ENCODE results near the gene KIF3A.

KIF3A gene

GRCh38 chr5:132687995-132688394, 49.4 kb downstream of the KIF3A start:
- Histone ChIP-seq H4K8ac (ENCODE audit: low read depth, low read length) (no peak overlapping the region), H2BK12ac (ENCODE audit: low read length) (no peak overlapping the region), H3K9ac (ENCODE audit: low read depth, low read length, poor library complexity) (no peak overlapping the region), H3K4me2 (ENCODE audit: insufficient read depth, low read length, poor library complexity, severe bottlenecking) (no peak overlapping the region), H3K4me1 (ENCODE audit: control insufficient read depth in 2 of 2, insufficient read depth in 1 of 2, low read depth in 1 of 2, low read length in 2 of 2) (no peaks in the 10 kb centered on the region), H3K18ac (ENCODE audit: low read length) (no peak overlapping the region), H2BK120ac (ENCODE audit: low read depth, low read length) (no peak overlapping the region), H2BK15ac (ENCODE audit: low read length) (no peak overlapping the region), H3K23ac (ENCODE audit: low read depth, low read length, poor library complexity) (no peak overlapping the region), H3K4me3 (ENCODE audit: low read length in 2 of 2) (no peak overlapping the region), H2AFZ (ENCODE audit: low read length) (no peak overlapping the region), H4K91ac (ENCODE audit: low read depth, low read length, poor library complexity) (no peak overlapping the region), H3K36me3 (replicated peaks in 1 of 2; ENCODE audit: control insufficient read depth in 2 of 2, insufficient read depth in 2 of 2, low read length in 2 of 2) (no peaks in the 10 kb centered on the region), H3K9me3 (replicated peaks in 1 of 2; ENCODE audit: control insufficient read depth in 2 of 2, insufficient read depth in 1 of 2, low read depth in 1 of 2, low read length in 2 of 2) (no peaks in the 10 kb centered on the region), H3K27me3 (ENCODE audit: control insufficient read depth in 3 of 3, insufficient read depth in 3 of 3, low read depth in 1 of 3, low read length in 3 of 3) (no peaks in the 10 kb centered on the region), H2BK5ac (ENCODE audit: low read length) (no peak overlapping the region), H3K14ac (ENCODE audit: low read length) (no peak overlapping the region), H3K4ac (ENCODE audit: low read length) (no peak overlapping the region), H2AK5ac (ENCODE audit: low read depth, low read length) (no peak overlapping the region), H3K79me1 (ENCODE audit: low read depth, low read length) (no peaks in the 10 kb centered on the region), H3K27ac (replicated peaks; ENCODE audit: low read length) (no peak overlapping the region)
- WGBS, 2 donors (ENCODE audit: extremely low coverage in 2 of 2, insufficient read length in 2 of 2, insufficient replicate concordance in 1 of 2): no CpG with 5 or more reads among the region's 5 CpGs
- no peak for DNase-seq (ENCODE audit: low spot score)

GRCh38 chr5:132686193-132686592, 51.2 kb downstream of the KIF3A start:
- Histone ChIP-seq H3K27ac (replicated peaks; ENCODE audit: low read length) (no peak overlapping the region), H2BK5ac (ENCODE audit: low read length) (no peak overlapping the region)

GRCh38 chr5:132684922-132685720, 52.2 kb downstream of the KIF3A start:
- Histone ChIP-seq H4K8ac (ENCODE audit: low read depth, low read length) (no peak overlapping the region), H3K9ac (ENCODE audit: low read depth, low read length, poor library complexity) (no peak overlapping the region), H2AFZ (ENCODE audit: low read length) (no peak overlapping the region), H3K79me1 (ENCODE audit: low read depth, low read length) (no peaks in the 10 kb centered on the region), H3K4me2 (ENCODE audit: insufficient read depth, low read length, poor library complexity, severe bottlenecking) (no peak overlapping the region), H3K27ac (replicated peaks; ENCODE audit: low read length) (no peak overlapping the region), H3K4me3 (ENCODE audit: low read length in 2 of 2) (no peak overlapping the region), H3K14ac (ENCODE audit: low read length) (no peak overlapping the region), H3K9me3 (replicated peaks in 1 of 2; ENCODE audit: control insufficient read depth in 2 of 2, insufficient read depth in 1 of 2, low read depth in 1 of 2, low read length in 2 of 2) (no peaks in the 10 kb centered on the region), H4K91ac (ENCODE audit: low read depth, low read length, poor library complexity) (no peak overlapping the region), H2BK120ac (ENCODE audit: low read depth, low read length) (no peak overlapping the region), H3K4ac (ENCODE audit: low read length) (no peak overlapping the region), H3K36me3 (replicated peaks in 1 of 2; ENCODE audit: control insufficient read depth in 2 of 2, insufficient read depth in 2 of 2, low read length in 2 of 2) (no peaks in the 10 kb centered on the region), H2BK12ac (ENCODE audit: low read length) (no peak overlapping the region), H3K18ac (ENCODE audit: low read length) (no peak overlapping the region), H3K23ac (ENCODE audit: low read depth, low read length, poor library complexity) (no peak overlapping the region), H2BK5ac (ENCODE audit: low read length) (no peak overlapping the region), H3K27me3 (ENCODE audit: control insufficient read depth in 3 of 3, insufficient read depth in 3 of 3, low read depth in 1 of 3, low read length in 3 of 3) (no peaks in the 10 kb centered on the region), H2BK15ac (ENCODE audit: low read length) (no peak overlapping the region), H3K4me1 (ENCODE audit: control insufficient read depth in 2 of 2, insufficient read depth in 1 of 2, low read depth in 1 of 2, low read length in 2 of 2) (no peaks in the 10 kb centered on the region), H2AK5ac (ENCODE audit: low read depth, low read length) (no peak overlapping the region)
- no CpG with 5 or more reads among the region's 12 CpGs for WGBS, 2 donors (ENCODE audit: extremely low coverage in 2 of 2, insufficient read length in 2 of 2, insufficient replicate concordance in 1 of 2)
- no peak for DNase-seq (ENCODE audit: low spot score)

More at GRCh38 chr5:132686193-132686592, 51.2 kb downstream of the KIF3A start:
- Histone ChIP-seq H3K4me1 (ENCODE audit: control insufficient read depth in 2 of 2, insufficient read depth in 1 of 2, low read depth in 1 of 2, low read length in 2 of 2) (no peaks in the 10 kb centered on the region), H3K9me3 (replicated peaks in 1 of 2; ENCODE audit: control insufficient read depth in 2 of 2, insufficient read depth in 1 of 2, low read depth in 1 of 2, low read length in 2 of 2) (no peaks in the 10 kb centered on the region), H4K8ac (ENCODE audit: low read depth, low read length) (no peak overlapping the region), H3K4ac (ENCODE audit: low read length) (no peak overlapping the region), H3K14ac (ENCODE audit: low read length) (no peak overlapping the region), H3K18ac (ENCODE audit: low read length) (no peak overlapping the region), H2AK5ac (ENCODE audit: low read depth, low read length) (no peak overlapping the region), H3K4me2 (ENCODE audit: insufficient read depth, low read length, poor library complexity, severe bottlenecking) (no peak overlapping the region), H3K4me3 (ENCODE audit: low read length in 2 of 2) (no peak overlapping the region), H3K36me3 (replicated peaks in 1 of 2; ENCODE audit: control insufficient read depth in 2 of 2, insufficient read depth in 2 of 2, low read length in 2 of 2) (no peaks in the 10 kb centered on the region), H2BK12ac (ENCODE audit: low read length) (no peak overlapping the region), H2BK15ac (ENCODE audit: low read length) (no peak overlapping the region), H3K79me1 (ENCODE audit: low read depth, low read length) (no peaks in the 10 kb centered on the region), H2AFZ (ENCODE audit: low read length) (no peak overlapping the region), H4K91ac (ENCODE audit: low read depth, low read length, poor library complexity) (no peak overlapping the region), H3K27me3 (ENCODE audit: control insufficient read depth in 3 of 3, insufficient read depth in 3 of 3, low read depth in 1 of 3, low read length in 3 of 3) (no peaks in the 10 kb centered on the region), H2BK120ac (ENCODE audit: low read depth, low read length) (no peak overlapping the region), H3K23ac (ENCODE audit: low read depth, low read length, poor library complexity) (no peak overlapping the region), H3K9ac (ENCODE audit: low read depth, low read length, poor library complexity) (no peak overlapping the region)
- no peak for DNase-seq (ENCODE audit: low spot score)
- WGBS, 2 donors (ENCODE audit: extremely low coverage in 2 of 2, insufficient read length in 2 of 2, insufficient replicate concordance in 1 of 2): no CpG with 5 or more reads among the region's 3 CpGs

GRCh38 chr5:132684491-132684890, 52.9 kb downstream of the KIF3A start:
- no peak overlapping the region for H3K18ac ChIP-seq (ENCODE audit: low read length)
- DNase-seq (ENCODE audit: low spot score): no peak
- H3K4me3 ChIP-seq (ENCODE audit: low read length in 2 of 2): no peak overlapping the region
- H3K23ac ChIP-seq (ENCODE audit: low read depth, low read length, poor library complexity): no peak overlapping the region
- H3K9ac ChIP-seq (ENCODE audit: low read depth, low read length, poor library complexity): no peak overlapping the region
- no peak overlapping the region for H4K91ac ChIP-seq (ENCODE audit: low read depth, low read length, poor library complexity)
- H4K8ac ChIP-seq (ENCODE audit: low read depth, low read length): no peak overlapping the region
- no peak overlapping the region for H2AK5ac ChIP-seq (ENCODE audit: low read depth, low read length)
- H3K36me3 ChIP-seq (replicated peaks in 1 of 2; ENCODE audit: control insufficient read depth in 2 of 2, insufficient read depth in 2 of 2, low read length in 2 of 2): no peaks in the 10 kb centered on the region
- H3K14ac ChIP-seq (ENCODE audit: low read length): no peak overlapping the region
- no peak overlapping the region for H2AFZ ChIP-seq (ENCODE audit: low read length)
- no peaks in the 10 kb centered on the region for H3K27me3 ChIP-seq (ENCODE audit: control insufficient read depth in 3 of 3, insufficient read depth in 3 of 3, low read depth in 1 of 3, low read length in 3 of 3)
- no peaks in the 10 kb centered on the region for H3K4me1 ChIP-seq (ENCODE audit: control insufficient read depth in 2 of 2, insufficient read depth in 1 of 2, low read depth in 1 of 2, low read length in 2 of 2)
- H2BK120ac ChIP-seq (ENCODE audit: low read depth, low read length): no peak overlapping the region
- H3K4ac ChIP-seq (ENCODE audit: low read length): no peak overlapping the region
- H2BK12ac ChIP-seq (ENCODE audit: low read length): no peak overlapping the region
- no peak overlapping the region for H3K4me2 ChIP-seq (ENCODE audit: insufficient read depth, low read length, poor library complexity, severe bottlenecking)
- WGBS, 2 donors (ENCODE audit: extremely low coverage in 2 of 2, insufficient read length in 2 of 2, insufficient replicate concordance in 1 of 2): no CpG with 5 or more reads among the region's 6 CpGs
- H2BK5ac ChIP-seq (ENCODE audit: low read length): no peak overlapping the region
- no peak overlapping the region for H2BK15ac ChIP-seq (ENCODE audit: low read length)
- H3K79me1 ChIP-seq (ENCODE audit: low read depth, low read length): no peaks in the 10 kb centered on the region
- H3K27ac ChIP-seq (replicated peaks; ENCODE audit: low read length): no peak overlapping the region
- no peaks in the 10 kb centered on the region for H3K9me3 ChIP-seq (replicated peaks in 1 of 2; ENCODE audit: control insufficient read depth in 2 of 2, insufficient read depth in 1 of 2, low read depth in 1 of 2, low read length in 2 of 2)

Data from neuronal stem cell (in vitro differentiated cells).